DMS114 treated with DMSO at 0.1 percent for 48 hours (cell line): Measurements from ENCODE around the gene AGBL5.
"Not testable (repeated sequence)": the region's sequence is repeated elsewhere in the genome, so short reads cannot be mapped to it uniquely, and the experiment has no call there.

ENCODE experiments used
- DNase-seq: peaks from one replicate; lab custom pipeline; 2025; ENCODE audit not compliant: unreplicated experiment; lab: John Stamatoyannopoulos, UW

Gene AGBL5

DNA sequence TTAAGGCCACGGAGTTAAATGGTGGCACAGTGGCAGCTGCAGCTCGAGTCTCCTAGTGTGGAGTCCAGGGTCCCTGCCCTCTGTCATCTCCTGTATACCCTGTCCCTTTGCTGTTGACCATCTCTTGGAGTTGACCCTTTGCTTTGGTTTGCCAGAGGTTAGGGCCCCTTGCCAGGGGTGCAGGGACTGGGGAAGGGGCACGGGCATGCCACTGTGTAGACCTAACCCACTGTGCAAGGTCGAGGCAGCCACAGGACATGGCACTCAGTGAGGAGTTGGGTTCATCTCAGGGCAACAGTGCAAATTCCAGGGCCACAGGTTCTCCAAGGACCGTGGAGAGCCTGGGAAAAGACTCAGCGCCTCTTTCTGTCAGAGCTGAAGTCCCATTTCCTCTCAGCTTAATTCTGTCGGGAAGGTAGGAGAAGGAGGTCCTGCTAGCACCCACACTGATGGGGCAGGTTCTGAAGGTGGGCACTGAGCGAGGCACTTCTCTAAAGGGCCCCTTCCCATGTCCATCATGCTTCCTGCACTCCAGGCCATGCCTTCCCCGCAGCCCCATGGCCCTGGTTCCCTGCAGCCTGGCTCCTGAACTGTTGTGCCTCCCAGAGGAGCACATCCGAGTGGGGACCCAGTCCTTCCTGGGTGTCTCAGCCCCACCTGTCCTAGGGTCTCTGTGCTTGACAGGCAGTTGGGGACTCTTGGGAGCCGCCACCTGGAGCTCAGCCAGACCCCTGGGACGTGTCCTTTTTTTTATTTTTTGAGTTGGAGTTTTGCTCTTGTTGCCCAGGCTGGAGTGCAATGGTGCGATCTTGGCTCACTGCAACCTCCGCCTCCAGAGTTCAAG lies 37.9 kb downstream of the AGBL5 start:
- DNase-seq = no peak

DNA sequence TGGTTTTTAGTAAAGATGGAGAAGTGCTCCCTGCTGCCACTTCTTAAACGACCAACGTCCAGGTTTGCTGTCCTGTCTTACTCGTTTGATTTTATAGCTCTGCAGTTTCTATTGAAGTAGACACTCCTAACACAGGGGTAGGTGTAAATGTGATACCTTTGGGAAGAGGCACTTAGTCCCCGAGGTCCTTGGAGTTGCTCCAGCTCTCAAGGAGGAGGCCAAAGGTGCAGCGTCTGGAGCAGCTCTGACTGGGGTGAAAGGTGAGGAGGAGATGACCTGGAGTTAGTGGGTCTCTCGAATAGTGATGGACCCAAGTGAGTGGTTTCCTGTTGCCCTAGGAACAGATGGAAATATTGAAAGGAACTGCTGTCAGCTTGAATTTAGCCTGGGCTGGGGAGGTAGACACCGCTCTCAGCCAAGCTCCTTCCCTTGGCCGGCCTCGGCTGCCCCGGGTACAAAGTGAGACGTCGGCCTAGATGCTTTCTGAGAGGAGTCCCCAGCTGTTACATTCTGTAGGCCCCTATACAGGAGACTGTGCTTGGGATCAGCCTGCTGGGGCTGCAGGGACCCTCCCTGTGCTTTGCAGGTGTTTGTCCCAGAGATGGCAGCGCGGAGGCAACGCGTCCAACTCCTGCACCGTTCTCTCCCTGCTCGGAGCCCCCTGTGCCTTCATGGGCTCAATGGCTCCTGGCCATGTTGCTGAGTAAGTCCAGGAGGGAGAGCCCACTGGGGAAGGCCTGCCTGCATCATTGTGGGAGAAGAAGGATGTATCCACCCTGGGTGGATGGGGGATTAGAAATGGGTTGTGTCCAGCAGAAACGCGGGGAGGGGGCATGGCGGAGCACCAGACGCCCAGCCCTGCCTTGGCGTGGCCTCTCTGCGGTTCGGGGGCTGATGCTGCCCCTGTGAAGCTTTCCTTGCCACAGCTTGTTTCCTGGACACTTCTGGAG lies 40.6 kb downstream of the AGBL5 start:
- DNase-seq = no peak

DNA sequence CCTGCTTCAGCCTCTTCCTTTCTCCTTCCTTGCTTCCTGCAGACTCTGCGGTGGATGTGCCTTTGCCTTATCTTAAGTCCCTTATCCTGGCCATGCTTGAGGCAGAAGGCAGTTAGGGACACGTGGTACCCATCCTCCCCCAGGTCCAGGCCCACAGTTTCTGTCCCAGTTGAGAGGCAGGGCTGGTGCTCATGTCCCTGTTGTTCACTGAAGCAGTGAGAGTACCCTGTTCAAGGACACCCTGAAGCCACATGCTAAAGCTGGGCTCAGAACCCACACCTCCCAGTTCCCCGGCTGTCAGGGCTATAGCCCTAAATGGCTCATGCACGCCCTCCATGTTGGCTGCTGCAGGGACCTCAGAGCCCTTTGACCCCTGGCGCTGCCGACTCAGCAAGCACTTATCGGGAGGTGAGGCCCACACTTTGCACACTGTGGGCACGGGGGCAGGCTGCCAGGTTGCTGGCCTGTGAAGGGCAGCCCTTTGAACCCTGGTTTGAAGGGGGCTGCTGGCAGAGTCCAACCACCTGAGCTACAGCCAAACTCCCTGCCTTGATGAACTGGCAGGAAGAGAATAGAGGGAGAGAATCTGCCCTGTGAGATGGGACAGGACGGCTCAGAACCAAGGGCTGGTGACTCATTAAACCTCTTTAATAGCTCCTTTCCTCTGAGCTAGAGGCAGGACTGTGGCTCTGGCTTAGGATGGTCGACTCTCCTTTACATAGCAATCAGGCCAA lies 41.4 kb downstream of the AGBL5 start:
- no peak for DNase-seq

DNA sequence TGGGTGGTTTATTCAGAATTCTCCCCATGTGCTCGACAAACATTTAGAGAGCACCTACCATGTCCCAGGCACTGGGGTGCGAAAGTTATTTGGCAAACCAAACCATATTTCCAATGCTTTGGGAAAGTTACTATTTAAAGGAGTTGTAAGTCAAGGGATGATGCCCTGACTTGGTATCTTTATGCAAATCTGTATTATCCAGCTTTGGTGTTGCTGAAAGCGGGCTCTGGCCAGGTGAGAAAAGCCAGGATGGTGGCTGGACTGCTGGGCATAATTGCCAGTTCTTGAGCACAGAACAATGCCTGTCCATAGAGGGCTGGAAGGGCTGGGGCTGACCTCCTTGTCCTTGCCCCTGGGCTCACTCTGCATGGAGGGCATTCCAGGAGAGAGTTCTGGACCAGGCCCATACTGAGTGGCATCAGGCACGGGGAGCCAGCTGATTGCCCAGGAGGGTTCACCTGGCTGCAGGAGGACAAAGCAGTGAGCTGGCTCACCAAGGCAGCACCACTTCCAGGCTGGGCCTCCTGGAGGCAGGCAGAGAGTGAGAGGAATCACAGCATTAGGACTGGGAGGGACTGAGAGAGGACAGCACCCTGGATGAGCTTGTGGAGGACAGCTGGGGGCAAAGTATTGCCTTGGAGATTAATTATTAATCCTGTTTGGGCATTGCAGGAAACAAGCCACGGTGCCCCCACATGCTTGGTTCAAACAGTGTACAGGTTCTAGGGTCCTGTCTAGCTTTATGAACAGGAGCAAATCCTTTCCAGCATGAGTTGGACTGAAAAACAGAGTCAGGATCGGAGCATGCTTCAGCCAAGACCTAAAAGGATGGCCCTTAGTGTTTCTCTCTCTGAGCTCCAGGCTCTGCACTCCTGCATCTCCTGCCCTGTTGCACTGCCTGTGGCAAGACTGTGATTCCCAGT lies 42.2 kb downstream of the AGBL5 start:
- DNase-seq = no peak

DNA sequence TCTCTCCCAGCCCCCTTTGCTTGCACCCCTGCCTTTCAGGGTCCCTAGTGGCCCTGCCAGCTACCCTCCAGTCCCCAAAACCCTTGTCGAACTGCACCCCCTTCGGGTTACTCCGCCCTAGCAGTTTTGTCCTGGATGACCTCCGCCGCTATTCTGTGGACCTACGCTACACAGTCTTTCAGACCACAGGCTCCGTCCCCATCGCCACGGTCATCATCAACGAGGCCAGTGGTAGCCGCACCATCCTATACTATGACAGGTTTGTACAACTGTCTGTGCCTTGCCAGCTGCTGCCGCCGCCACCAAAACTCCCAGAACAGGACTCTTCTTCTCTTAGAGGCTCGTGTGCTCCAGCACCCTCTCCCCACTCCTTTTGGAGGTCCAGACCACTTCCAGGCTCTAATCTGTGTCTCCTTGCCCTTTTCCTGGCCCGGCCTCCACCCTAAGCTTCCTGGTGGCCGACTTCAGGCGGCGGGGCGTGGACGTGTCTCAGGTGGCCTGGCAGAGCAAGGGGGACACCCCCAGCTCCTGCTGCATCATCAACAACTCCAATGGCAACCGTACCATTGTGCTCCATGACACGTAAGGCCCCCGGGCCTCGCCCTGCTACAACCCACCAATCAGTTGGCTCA lies 43.0 kb downstream of the AGBL5 start:
- DNase-seq = no peak

DNA sequence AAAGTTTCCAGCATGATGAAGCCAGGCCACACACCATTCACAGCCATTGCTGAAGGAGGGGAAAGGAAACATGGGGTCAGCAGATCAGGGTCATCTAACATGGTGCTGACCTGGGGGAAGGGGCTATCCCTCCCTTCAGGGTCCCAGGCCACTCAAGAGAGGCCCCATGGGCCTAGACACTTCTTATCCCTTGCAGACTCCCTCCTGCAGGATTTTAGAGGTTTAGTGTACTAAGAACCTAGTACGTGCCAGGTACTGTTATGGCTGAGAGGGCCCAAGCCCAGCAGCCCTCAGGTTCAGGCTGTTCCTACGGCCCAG lies 43.9 kb downstream of the AGBL5 start:
- DNase-seq = no peak

DNA sequence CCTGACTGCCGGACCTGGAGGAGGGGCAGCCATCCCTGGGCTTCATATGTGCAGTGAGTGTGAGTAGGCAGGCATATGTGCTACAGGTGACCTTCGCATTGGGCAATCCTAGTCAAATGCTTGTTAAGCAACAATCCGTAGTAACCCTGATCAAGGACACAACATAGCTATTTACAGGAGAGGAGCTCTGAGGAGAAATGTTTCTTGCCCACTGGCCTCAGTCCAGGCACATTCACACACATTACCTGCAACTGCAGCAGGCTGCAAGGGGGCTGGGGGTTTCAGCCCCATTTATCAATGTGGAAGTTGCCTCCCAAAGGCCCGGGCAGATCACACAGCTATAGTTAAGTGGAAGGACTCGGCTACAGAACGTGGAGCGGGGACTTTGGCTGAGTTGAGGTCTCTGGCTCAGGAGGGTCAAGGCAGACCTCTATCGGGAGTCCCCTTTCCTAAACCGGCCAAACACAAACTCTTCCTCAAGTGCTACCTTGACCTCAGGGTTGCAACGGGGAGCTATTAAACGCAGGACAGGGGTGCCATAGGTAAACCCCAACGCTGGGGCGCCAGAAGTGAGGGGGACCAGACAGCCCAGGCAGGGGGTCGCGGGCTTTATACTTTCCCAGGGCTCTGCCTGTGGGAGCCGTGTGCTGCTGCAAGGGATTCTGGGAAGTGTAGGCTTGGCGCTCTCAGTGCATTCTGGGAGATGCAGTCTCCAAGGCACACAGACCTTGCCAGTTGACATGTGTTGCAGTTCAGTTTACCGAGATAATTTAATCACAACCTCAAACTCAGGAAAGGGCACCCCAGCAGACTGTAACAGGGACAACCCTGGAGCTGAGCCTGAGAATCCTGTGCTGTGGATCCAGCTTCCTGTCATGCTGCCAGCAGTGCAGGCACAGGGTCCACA lies 44.5 kb downstream of the AGBL5 start:
- DNase-seq = peak; percentile 7

DNA sequence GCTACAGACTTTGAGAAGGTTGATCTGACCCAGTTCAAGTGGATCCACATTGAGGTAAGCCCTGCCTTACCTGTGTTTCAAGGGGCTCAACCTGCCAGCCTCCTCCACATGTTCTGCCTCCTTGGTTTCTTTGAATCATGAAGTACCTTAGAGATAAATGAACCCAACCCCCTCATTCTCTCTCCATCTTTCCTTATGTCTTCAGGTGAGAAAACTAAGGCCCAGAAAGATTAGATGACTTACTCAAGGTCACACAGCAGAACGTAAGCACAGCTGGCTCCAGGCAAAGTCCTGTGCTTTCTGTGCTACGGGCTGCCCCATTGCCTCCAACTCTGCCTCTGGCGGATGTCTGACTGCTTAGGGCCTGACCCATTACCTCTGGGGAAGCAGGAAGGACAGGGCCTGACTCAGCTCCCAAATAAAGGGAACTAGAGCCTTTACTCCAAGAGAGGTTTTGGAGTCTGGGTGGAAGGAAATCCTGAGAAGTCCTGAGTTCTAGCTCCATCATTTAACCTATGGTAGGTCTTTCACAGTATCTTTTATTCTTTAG lies 45.4 kb downstream of the AGBL5 start:
- no peak for DNase-seq

DNA sequence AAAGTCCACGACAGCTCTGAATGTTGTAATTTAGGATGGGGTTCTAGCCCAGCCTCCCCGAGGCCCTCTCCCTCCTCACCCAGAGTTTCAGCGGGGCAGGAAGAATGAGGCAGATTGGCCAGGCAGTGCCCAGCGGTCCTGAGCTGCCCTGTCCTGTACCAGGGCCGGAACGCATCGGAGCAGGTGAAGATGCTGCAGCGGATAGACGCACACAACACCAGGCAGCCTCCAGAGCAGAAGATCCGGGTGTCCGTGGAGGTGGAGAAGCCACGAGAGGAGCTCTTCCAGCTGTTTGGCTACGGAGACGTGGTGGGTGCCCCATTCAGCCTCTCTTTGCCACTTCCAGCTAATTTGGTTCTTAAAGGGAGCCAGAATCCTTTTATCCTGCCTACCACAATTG lies 45.9 kb downstream of the AGBL5 start:
- DNase-seq = no peak

DNA sequence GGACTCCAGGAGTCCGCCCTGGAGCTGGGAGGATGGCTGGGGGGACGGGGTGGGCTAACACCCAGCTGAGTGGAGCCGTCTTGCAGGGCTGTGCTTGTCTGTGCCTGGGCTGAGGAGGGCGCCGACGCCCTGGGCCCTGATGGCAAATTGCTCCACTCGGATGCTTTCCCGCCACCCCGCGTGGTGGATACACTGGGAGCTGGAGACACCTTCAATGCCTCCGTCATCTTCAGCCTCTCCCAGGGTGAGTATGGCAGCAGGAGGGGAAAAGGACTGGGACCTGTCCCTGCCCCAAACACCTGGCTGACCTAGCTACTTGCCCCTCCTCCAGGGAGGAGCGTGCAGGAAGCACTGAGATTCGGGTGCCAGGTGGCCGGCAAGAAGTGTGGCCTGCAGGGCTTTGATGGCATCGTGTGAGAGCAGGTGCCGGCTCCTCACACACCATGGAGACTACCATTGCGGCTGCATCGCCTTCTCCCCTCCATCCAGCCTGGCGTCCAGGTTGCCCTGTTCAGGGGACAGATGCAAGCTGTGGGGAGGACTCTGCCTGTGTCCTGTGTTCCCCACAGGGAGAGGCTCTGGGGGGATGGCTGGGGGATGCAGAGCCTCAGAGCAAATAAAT lies 48.0 kb downstream of the AGBL5 start:
- no peak for DNase-seq

DNA sequence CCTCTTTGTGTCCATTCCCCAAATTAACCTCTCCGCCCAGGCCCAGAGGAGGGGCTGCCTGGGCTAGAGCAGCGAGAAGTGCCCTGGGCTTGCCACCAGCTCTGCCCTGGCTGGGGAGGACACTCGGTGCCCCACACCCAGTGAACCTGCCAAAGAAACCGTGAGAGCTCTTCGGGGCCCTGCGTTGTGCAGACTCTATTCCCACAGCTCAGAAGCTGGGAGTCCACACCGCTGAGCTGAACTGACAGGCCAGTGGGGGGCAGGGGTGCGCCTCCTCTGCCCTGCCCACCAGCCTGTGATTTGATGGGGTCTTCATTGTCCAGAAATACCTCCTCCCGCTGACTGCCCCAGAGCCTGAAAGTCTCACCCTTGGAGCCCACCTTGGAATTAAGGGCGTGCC lies 48.6 kb downstream of the AGBL5 start:
- DNase-seq = no peak

DNA sequence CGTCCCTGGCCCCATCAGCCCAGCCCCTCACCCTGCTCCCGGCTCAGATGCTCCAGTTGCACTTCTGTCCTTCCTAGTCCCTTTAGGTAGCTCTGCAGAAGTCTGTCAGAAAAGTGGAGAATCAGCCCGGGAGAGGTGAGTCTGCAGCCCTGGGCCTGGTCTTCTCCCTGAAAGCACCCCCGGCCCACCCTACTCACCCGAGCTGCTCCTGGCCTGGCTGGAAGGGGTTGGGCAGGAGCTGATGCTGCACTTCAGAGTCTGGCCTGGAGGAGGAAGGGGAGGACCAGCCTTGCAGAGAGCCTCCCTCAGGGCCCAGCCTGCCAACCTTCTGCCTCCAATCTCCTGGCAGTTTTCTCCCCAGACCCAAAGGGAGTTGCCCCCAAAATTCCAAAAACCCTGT lies 50.9 kb downstream of the AGBL5 start:
- no peak for DNase-seq

DNA sequence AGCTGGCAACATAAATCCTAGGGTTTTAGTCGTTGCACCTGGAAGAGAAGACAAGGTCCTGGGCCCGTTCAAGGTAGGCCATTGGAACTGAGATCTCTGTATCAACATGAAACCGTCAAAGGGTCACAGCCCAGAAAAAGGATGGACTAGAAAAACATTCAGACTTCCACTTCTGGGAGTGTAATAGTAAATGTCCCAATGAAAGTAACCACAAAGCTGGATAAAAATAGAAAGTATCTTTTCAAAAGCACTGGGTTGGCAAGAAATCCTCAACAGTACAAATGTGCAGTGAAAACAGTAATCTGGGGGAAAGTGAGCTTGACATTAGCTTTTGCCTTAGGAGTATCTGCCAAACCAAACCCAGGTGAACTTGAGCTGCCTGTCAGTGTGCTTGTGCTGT lies 54.5 kb downstream of the AGBL5 start:
- DNase-seq = no peak

DNA sequence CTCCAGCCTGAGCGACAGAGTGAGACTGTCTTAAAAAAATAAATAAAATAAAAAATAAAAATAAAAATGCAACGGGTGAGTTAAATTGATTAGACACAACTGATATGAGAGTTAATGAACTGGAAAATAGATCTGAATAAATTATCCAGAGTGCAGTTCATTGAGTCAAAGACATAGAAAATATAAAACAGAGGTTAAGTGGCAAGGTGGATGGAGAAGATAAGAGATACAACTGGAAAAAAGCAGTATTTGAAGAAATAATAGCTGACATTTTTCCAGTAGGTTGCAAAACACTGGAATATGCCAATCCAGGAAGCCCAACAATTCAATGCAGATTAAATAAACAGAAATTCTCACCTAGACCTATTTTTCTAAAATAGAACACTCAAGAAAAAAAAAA lies 56.8 kb downstream of the AGBL5 start:
- no peak for DNase-seq

DNA sequence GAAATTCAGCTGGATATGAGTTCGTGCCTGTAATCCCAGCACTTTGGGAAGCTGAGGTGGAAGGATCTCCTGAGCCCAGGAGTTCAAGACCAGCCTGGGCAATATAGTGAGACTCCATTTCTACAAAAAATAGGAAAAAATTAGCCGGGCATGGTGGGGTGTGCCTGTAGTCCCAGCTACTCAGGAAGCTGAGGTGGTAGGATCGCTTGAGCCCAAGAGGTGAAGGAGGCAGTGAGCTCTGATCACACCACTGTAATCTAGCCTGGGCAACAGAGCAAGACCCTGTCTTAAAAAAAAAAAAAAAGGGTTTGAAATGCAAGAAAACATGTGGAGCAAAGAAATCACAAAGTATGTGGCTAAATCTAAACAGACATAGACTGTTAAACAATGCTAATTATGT lies 57.6 kb downstream of the AGBL5 start:
- no peak for DNase-seq

DNA sequence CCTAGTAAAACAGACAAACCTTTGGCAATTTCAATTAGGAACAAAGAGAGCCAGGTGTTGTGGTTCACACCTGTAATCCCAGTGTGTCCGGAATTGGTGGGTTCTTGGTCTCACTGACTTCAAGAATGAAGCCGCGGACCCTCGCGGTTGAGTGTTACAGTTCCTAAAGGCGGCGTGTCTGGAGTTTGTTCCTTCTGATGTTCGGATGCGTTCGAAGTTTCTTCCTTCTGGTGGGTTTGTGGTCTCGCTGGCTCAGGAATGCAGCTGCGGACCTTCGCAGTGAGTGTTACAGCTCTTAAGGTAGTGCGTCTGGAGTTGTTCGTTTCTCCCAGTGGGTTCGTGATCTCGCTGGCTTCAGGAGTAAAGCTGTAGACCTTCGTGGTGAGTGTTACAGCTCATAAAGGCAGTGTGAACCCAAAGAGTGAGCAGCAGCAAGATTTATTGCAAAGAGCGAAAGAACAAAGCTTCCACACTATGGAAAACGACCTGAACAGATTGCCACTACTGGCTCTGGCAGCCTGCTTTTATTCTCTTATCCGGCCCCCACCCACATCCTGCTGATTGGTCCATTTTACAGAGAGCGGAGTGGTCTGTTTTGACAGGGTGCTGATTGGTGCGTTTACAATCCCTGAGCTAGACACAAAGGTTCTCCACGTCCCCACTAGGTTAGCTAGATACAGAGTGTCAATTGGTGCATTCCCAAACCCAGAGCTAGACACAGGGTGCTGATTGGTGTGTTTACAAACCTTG lies 59.3 kb downstream of the AGBL5 start:
- not testable (repeated sequence) for DNase-seq

DNA sequence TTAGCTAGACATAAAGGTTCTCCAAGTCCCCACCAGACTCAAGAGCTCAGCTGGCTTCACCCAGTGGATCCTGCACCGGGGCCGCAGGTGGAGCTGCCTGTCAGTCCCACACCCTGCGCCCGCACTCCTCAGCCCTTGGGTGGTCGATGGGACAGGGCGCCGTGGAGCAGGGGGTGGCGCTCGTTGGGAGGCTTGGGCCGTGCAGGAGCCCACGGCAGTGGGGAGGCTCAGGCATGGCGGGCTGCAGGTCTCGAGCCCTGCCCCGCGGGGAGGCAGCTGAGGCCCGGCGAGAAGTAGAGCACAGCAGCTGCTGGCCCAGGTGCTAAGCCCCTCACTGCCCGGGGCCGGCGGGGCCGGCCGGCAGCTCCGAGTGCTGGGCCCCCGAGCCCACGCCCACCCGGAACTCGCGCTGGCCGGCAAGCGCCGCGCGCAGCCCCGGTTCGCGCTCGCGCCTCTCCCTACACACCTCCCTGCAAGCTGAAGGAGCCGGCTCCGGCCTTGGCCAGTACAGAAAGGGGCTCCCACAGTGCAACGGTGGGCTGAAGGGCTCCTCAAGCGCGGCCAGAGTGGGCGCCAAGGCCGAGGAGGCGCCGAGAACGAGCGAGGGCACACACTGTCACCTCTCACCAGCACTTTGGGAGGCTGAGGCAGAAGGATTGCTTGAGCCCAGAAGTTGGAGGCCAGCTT lies 60.1 kb downstream of the AGBL5 start:
- not testable (repeated sequence) for DNase-seq
